Ovary (tissue), 9 donors: ENCODE measurements around the gene SRSF8. TPM values are rescaled to one million over a fixed set of nuclear protein-coding genes. Genes with fewer than 3 reads are reported as not detected.
A peak's percentile ranks its signal among the peaks of the same experiment; 100 is the strongest.

Source experiments
- DNase-seq, 5 donors: peaks; one replicate each; pipeline ENCODE4 v3.0.0-alpha.2; 2019 to 2020
- H3K27ac ChIP-seq, 2 donors: fragments of 200-600 bp; one replicate each; pipeline versions ENCODE4 v1.5.1 to v1.8.0; 2019 to 2022
- H3K27me3 ChIP-seq: fragments of 200-600 bp; one replicate; pipeline ENCODE4 v1.8.0; 2022
- H3K36me3 ChIP-seq: fragments of 200-600 bp; sonication (generic); one replicate; pipeline ENCODE4 v1.5.1; 2019
- H3K4me1 ChIP-seq: one replicate; pipeline ENCODE4 v1.8.1; 2013; ENCODE audit warnings: mild to moderate bottlenecking, moderate library complexity; ENCODE audit not compliant: insufficient read depth
- H3K4me3 ChIP-seq: fragments of 200-600 bp; sonication (generic); one replicate; pipeline ENCODE4 v1.5.1; 2017
- H3K9me3 ChIP-seq, 2 donors: fragments of 200-600 bp in 1 of 2; sonication (generic) in 1 of 2; one replicate each; pipeline versions ENCODE4 v1.5.1 to v1.8.1; 2013 to 2019; ENCODE audit warnings: mild to moderate bottlenecking in 1 of 2, moderate library complexity in 1 of 2
- CTCF ChIP-seq, 3 donors: fragments of 450-650 bp in 2 of 3; fragments of 200-600 bp in 1 of 3; IDR thresholded peaks; one replicate each; pipeline versions ENCODE4 v1.5.1 to v1.8.0; 2016 to 2022; ENCODE audit warnings: antibody characterized with exemption in 3 of 3, mild to moderate bottlenecking in 1 of 3
- EP300 ChIP-seq: sonication (generic); formaldehyde crosslinking; IDR thresholded peaks from one replicate; pipeline ENCODE4 v1.6.1; 2017; ENCODE audit warnings: antibody characterized with exemption
- POLR2A ChIP-seq: fragments of 450-650 bp; IDR thresholded peaks from one replicate; pipeline ENCODE4 v1.6.1; 2017; ENCODE audit warnings: antibody characterized with exemption, mild to moderate bottlenecking, moderate library complexity
- WGBS, 3 donors: extraction: QIAGEN DNeasy Blood & Tissue Kit in 1 of 3; methylation state at CpG; one replicate each; pipeline versions ENCODE4 v1.1.5 to v1.1.7; 2013 to 2017; 5-methylcytosine and 5-hydroxymethylcytosine counted together
- intact Hi-C, 4 donors: fragments of 100-400 bp; cut with DNase I; formaldehyde crosslinking; loops; one replicate each; pipeline versions ENCODE4 v1.11.0 to v1.15.1; 2022 to 2023
- polyA plus RNA-seq, 2 donors: library from polyadenylated mRNA; stranded (reverse); fragments of 200-250 nt in 1 of 2; fragments of 350-450 nt in 1 of 2; fragmentation: Illumina TruSeq in 1 of 2; extraction: RNeasy Lipid Tissue Mini Kit (QIAGEN cat#74804) in 1 of 2; gene quantifications; one replicate each; pipeline ENCODE4 v1.2.3, GENCODE V29; 2013 to 2014
- total RNA-seq, 7 donors: library from RNA; depleted of rRNA in 2 of 7; stranded (reverse); fragments of >200 nt in 2 of 7; fragmentation: NEBNext Ultra II Directional in 3 of 7; extraction: Animal tissue kit (Norgen Biotek cat#: 25700) in 3 of 7; gene quantifications; one replicate each; pipeline versions ENCODE4 v1.1.0 to v1.2.4, GENCODE V29; 2016 to 2023
- donor health status: DM: no; HTN: no; CAD: no; lungs with moderate emphysema.
- donor health status: DM: no; HTN: no; CAD: no.
- donor health status: Bipolar disorder and iron deficiency.
- donor health status: DM: yes; HTN: yes; CAD: no.
- donor health status: DM: no; HTN: no; CAD: no.
- donor health status: DM: yes; HTN: yes; CAD: no.

Gene SRSF8
- total and polyA plus RNA-seq, 9 donors, result 39.0 to 79.6 (median 58.8) TPM

- no peaks in the 10 kb centered on the region for H3K9me3 ChIP-seq
- no peak for DNase-seq
- H3K27ac ChIP-seq, result peak overlapping the region; percentile 77 to 96
- peak overlapping the region; percentile 88 for H3K4me3 ChIP-seq
- intact Hi-C loops, result loop anchor here in 1 of 4 donors (1.0 kb wide), 1 partner anchor 11 kb away; no protein-coding TSS in a partner anchor
- no peak for TF ChIP-seq CTCF (IDR thresholded peaks at IDR 0.05)
- TF ChIP-seq EP300, result no peak
- TF ChIP-seq POLR2A, result no peak
- WGBS, 3 donors, result 6 to 9% (median 9%) methylated on average over 26 to 27 of the region's 27 CpGs
- peaks cover 4% of the 10 kb centered on the region for H3K4me1 ChIP-seq
- H3K36me3 ChIP-seq, result no peaks in the 10 kb centered on the region
- H3K27me3 ChIP-seq, result no peaks in the 10 kb centered on the region
Observed at GRCh38 chr11:95088946-95089619, 22.4 kb downstream of the SRSF8 start.

DNA sequence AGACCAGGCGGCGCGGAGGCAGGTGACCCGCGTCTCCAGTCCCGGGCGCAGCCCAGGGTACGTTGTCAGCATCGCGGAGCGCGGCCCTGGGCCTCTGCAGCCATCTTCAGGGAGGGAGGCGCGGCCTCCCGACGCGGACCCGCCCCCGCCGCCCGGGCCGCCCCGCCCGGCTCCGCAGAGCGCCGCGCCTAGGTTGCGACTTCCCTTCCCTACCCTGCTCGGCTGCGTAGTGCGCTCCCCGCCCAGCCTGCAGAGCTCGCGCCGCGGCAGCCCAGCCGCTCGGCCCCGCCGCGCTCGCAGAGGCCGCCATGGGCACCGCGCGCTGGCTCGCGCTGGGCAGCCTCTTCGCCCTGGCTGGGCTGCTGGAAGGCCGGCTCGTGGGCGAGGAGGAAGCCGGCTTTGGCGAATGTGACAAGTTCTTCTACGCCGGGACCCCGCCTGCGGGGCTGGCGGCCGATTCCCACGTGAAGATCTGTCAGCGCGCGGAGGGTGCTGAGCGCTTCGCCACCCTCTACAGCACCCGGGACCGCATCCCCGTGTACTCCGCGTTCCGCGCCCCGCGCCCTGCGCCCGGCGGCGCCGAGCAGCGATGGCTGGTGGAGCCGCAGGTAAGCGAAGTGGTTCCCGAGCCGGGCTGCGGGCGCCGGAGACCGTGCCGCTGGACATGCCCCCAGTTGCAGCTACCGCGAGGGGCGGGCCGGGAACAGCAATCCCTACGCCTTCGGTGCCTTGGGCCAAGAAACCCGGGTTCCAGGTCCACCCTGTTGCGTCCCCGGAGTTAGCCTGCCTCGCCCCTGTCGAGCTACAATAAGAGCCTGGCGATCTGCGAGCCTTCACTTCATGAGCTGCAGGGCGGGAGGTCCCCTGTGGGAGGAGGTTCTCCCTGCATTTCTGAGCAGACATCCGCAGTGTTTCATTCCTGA, 23.2 kb downstream of the SRSF8 start, which contains the start of gene ENDOD1:
Gene ENDOD1 (plus strand): TSS at position 227 of the 923 bp plus-strand sequence. CDS start 82 bp downstream, at position 309.
- peaks cover 4% of the 10 kb centered on the region for H3K4me1 ChIP-seq
- peak; percentile 77 to 89 (median 83) for DNase-seq
- WGBS, 3 donors, result 0 to 1% (median 1%) methylated on average over 20 to 106 of the region's 106 CpGs
- H3K4me3 ChIP-seq, result peak within 1 kb of the TSS; percentile 88
- no peaks in the 10 kb centered on the region for H3K9me3 ChIP-seq
- intact Hi-C loops, result loop anchor here in 2 of 4 donors (10.0 kb wide), 1 partner anchor 55 kb away; no protein-coding TSS in a partner anchor
- peak; percentile 50 for TF ChIP-seq POLR2A
- TF ChIP-seq CTCF (IDR thresholded peaks at IDR 0.05), result peak in 1 of 3 donors; percentile 31
- no peak for TF ChIP-seq EP300
- peak within 1 kb of the TSS; percentile 77 to 96 for H3K27ac ChIP-seq
- H3K27me3 ChIP-seq, result no peaks in the 10 kb centered on the region
- H3K36me3 ChIP-seq, result no peaks in the 10 kb centered on the region

DNA sequence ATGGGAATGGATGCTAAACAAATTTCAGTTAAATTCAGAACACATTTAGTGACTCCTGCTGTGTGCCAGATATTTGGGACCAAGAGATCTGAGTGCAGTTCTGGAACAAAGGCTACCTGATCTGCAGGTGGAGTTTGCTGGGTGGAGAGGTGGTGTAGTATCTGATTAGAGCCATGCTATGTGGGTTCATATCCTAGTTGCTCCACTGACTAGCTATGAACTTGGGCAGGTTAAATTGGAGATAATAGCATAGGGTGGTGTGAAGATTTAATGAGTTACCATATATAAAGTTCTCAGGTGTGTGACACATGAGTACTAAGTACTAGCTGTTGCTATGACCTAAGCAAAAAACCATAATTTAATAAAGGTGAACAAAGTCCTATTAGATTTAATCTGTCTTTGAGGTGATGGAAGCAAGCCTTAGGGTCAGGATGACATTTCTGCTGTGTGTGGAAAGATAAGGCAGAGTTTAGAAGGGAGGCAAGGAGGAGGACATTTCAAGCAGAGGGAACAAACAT, 25.0 kb downstream of the SRSF8 start:
- H3K4me1 ChIP-seq, result peaks cover 4% of the 10 kb centered on the region
- H3K9me3 ChIP-seq, result no peaks in the 10 kb centered on the region
- intact Hi-C loops, result loop anchor here in 2 of 4 donors (10.0 kb wide), 1 partner anchor 53 kb away; no protein-coding TSS in a partner anchor
- no peak for TF ChIP-seq EP300
- no peak for TF ChIP-seq POLR2A
- no peak for TF ChIP-seq CTCF (IDR thresholded peaks at IDR 0.05)
- H3K4me3 ChIP-seq, result no peak overlapping the region
- DNase-seq, result no peak
- H3K27ac ChIP-seq, result no peak overlapping the region
- no peaks in the 10 kb centered on the region for H3K36me3 ChIP-seq
- no peaks in the 10 kb centered on the region for H3K27me3 ChIP-seq
